Glomerular endothelial cell (primary cell): Measurements from ENCODE around the gene ABCF3. TPM values are rescaled to one million over a fixed set of nuclear protein-coding genes. Genes with fewer than 3 reads are reported as not detected.

Source experiments
- total RNA-seq: library from RNA; depleted of rRNA; stranded (reverse); fragments of >200 nt; gene quantifications from 2 replicates; pipeline ENCODE4 v1.2.3, GENCODE V29; 2015

ABCF3 gene
- total RNA-seq, 1 donor from 2014 or later, result 65.8 TPM

Other genes with a start within 250 kb of the ABCF3 start
- 6.3 and 12.2 TPM in 2 replicates for gene ABCC5, start 168.3 kb upstream of the ABCF3 start, total RNA-seq
- not detected in 2 replicates for gene HTR3D, start 154.5 kb upstream of the ABCF3 start, total RNA-seq
- not detected in 2 replicates for gene HTR3C, start 133.2 kb upstream of the ABCF3 start, total RNA-seq
- not detected in 2 replicates for gene HTR3E, start 89.1 kb upstream of the ABCF3 start, total RNA-seq
- 21.1 and 29.8 TPM in 2 replicates for gene EIF2B5, start 50.8 kb upstream of the ABCF3 start, total RNA-seq
- gene DVL3, start 30.8 kb upstream of the ABCF3 start, total RNA-seq, result 42.3 and 47.1 TPM in 2 replicates
- 404 and 435 TPM in 2 replicates for gene AP2M1, start 11.3 kb upstream of the ABCF3 start, total RNA-seq
- 0.19 and 1.3 TPM in 2 replicates for gene VWA5B2, start 43.4 kb downstream of the ABCF3 start, total RNA-seq
- 68.3 and 72.4 TPM in 2 replicates for gene ALG3, start 62.8 kb downstream of the ABCF3 start, total RNA-seq
- 3.1 and 5.8 TPM in 2 replicates for gene EEF1AKMT4, start 63.5 kb downstream of the ABCF3 start, total RNA-seq
- gene CAMK2N2, start 75.4 kb downstream of the ABCF3 start, total RNA-seq, result 0.58 TPM in 1 of 2 replicates, not detected in the other
- gene ECE2, start 89.8 kb downstream of the ABCF3 start, total RNA-seq, result not detected in 2 replicates
- 504 and 771 TPM in 2 replicates for gene PSMD2, start 113.0 kb downstream of the ABCF3 start, total RNA-seq
- gene EIF4G1, start 128.4 kb downstream of the ABCF3 start, total RNA-seq, result 424 and 473 TPM in 2 replicates
- 30.9 and 36.8 TPM in 2 replicates for gene FAM131A, start 151.4 kb downstream of the ABCF3 start, total RNA-seq
- gene CLCN2, start 175.4 kb downstream of the ABCF3 start, total RNA-seq, result 3.3 and 3.6 TPM in 2 replicates
- 74.7 and 97.7 TPM in 2 replicates for gene POLR2H, start 175.5 kb downstream of the ABCF3 start, total RNA-seq
- not detected in 2 replicates for gene THPO, start 192.0 kb downstream of the ABCF3 start, total RNA-seq
- gene CHRD, start 193.9 kb downstream of the ABCF3 start, total RNA-seq, result 0.78 and 1.9 TPM in 2 replicates